ENCODE measurements around the gene PIP4K2C. TPM values are rescaled to one million over a fixed set of nuclear protein-coding genes. Genes with fewer than 3 reads are reported as not detected.

The PIP4K2C gene
- total and polyA plus RNA-seq, 2 of the 4 experiments (the other 2 are of a cell fraction) = 12.5 to 23.1 TPM

- TF ChIP-seq RAD21 (IDR thresholded peaks at IDR 0.05; ENCODE audit: low read length) = no peak
Observed at GRCh38 chr12:57627501-57628279, 36.7 kb downstream of the PIP4K2C start (continued).

DNA sequence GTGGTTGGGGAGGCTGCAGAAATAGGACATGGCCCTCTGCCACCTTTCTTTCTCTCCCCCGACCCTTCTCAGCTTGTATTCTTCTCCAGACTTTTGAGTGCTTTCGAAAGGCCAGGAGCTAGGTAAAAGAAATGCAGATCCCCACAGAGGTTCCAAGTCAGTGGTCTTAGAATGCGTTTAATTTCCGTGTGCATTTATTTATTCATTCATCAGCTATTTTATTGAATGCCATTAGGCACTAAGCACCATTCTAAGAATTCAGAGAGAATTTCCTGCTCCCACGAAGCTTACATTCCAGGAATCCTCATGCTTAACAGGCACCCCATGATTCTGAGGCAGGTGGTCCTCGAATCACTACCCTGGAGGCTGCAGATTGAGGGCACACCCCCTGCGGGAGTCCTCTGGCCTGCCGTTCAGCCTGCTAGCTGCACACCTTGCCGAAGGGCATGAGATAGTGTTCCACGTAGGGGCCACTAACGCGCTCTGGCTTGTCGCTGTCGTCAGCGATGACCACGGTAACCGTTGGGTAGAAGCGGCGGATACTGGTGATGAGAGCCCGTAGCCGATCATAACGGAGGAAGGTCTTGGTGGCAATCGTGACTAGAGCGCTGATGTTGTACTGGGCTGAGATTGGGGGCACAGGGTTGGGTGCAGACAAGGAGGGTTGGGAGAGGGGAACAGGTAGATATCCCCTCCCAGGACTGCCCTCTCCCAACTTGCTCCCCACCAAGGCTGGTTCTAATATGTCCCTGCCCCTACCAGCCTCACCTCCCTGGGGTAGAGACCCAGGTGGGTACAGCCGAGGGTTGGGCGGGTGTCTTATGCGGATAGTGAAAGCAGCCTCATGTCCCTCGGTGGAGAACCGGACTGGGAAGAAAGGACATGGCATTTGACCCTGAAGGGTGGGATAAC lies 37.5 kb downstream of the PIP4K2C start:
- Histone ChIP-seq H3K18ac (ENCODE audit: low read depth, low read length) (no peak overlapping the region), H2BK15ac (ENCODE audit: low read depth, low read length) (no peak overlapping the region), H3K14ac (replicated peaks; ENCODE audit: low read depth, low read length) (no peak overlapping the region), H3K4me2 (ENCODE audit: low read depth, low read length) (no peak overlapping the region), H3K23ac (ENCODE audit: low read depth, low read length) (no peak overlapping the region), H3K9me1 (ENCODE audit: insufficient read depth, low read length) (peaks cover 4% of the 10 kb centered on the region; the same call in 1 of the 2 replicates), H4K5ac (ENCODE audit: low read depth, low read length) (no peak overlapping the region), H2BK20ac (ENCODE audit: low read depth, low read length) (no peak overlapping the region), H3K9ac (ENCODE audit: low read depth, low read length) (no peak overlapping the region), H3K4me3 (ENCODE audit: insufficient read depth, low read depth, low read length) (no peak overlapping the region), H2AK5ac (ENCODE audit: low read depth, low read length) (no peak overlapping the region), H4K8ac (ENCODE audit: low read depth in 2 of 2, low read length in 2 of 2) (no peak overlapping the region), H3K36me3 (ENCODE audit: control insufficient read depth, insufficient read depth, low read length) (peaks cover 2% of the 10 kb centered on the region; the same call in 1 of the 2 replicates), H3K56ac (ENCODE audit: extremely low read depth, insufficient read depth, low read length) (no peak overlapping the region), H3K4me1 (ENCODE audit: control insufficient read depth, insufficient read depth, low read length) (peaks cover 2% of the 10 kb centered on the region; the same call in 1 of the 2 replicates), H3K27me3 (ENCODE audit: control insufficient read depth, insufficient read depth, low read length) (peaks cover 72% of the 10 kb centered on the region), H2AFZ (replicated peaks; ENCODE audit: low read length, poor library complexity) (peak overlapping the region; percentile 75), H3K4ac (ENCODE audit: low read depth, low read length) (no peak overlapping the region), H4K20me1 (ENCODE audit: insufficient read depth, low read length) (no peaks in the 10 kb centered on the region; the same call in 1 of the 2 replicates), H3K27ac (ENCODE audit: insufficient read depth, low read length) (no peak overlapping the region), H3K79me1 (ENCODE audit: low read depth in 1 of 2, low read length in 2 of 2) (no peaks in the 10 kb centered on the region), H2BK5ac (ENCODE audit: low read depth, low read length, poor library complexity, severe bottlenecking) (no peak overlapping the region), H4K91ac (ENCODE audit: insufficient read depth, low read depth, low read length) (no peak overlapping the region), H2BK120ac (ENCODE audit: low read depth, low read length) (no peak overlapping the region), H3K9me3 (ENCODE audit: control insufficient read depth, insufficient read depth, low read length) (no peaks in the 10 kb centered on the region), H2AK9ac (replicated peaks; ENCODE audit: low read depth, low read length, poor library complexity) (peak overlapping the region; percentile 55)
- POLR2A ChIA-PET (ENCODE audit: unreplicated experiment) = no interaction called here
- CTCF ChIA-PET = interaction anchor here (0.8 to 1.1 kb wide), 2 partner anchors 45 to 66 kb away, joined by 4 read pairs; partner anchors contain the start of gene OS9
- BruUV-seq (replicated peaks) = no TSS peak
- ATAC-seq (ENCODE audit: low read depth) (no peak), DNase-seq (no peak)
- dilution Hi-C loops (cut with HindIII; ENCODE audit: low sequenced_read_pairs, unreplicated experiment) = no loop called here
- intact Hi-C loops (cut with micrococcal nuclease) = no loop called here
- WGBS, 2 experiments (ENCODE audit: extremely low coverage in 2 of 2, insufficient read length in 1 of 2) = 59% methylated on average over 14 of the region's 29 CpGs; no CpG with 5 or more reads in 1 of the 2 experiments
- no peak for TF ChIP-seq POLR2A (IDR thresholded peaks at IDR 0.05; ENCODE audit: low read depth, low read length)
- TF ChIP-seq MAFK (IDR thresholded peaks at IDR 0.05; ENCODE audit: low read depth, low read length) = no peak
- TF ChIP-seq SMC3 (IDR thresholded peaks at IDR 0.05; ENCODE audit: low read depth, low read length) = no peak
- TF ChIP-seq MXI1 (IDR thresholded peaks at IDR 0.05; ENCODE audit: borderline replicate concordance, low read depth, low read length) = no peak
- TF ChIP-seq MAZ (IDR thresholded peaks at IDR 0.05; ENCODE audit: borderline replicate concordance, low read depth, low read length) = no peak
- TF ChIP-seq CHD1 (IDR thresholded peaks at IDR 0.05; ENCODE audit: low read depth, low read length) = no peak
- TF ChIP-seq CTCF (conservative IDR thresholded peaks at IDR 0.05; ENCODE audit: low read depth, low read length) = no peak
- no peak for TF ChIP-seq RAD21 (IDR thresholded peaks at IDR 0.05; ENCODE audit: low read length)
- no peak for TF ChIP-seq RCOR1 (IDR thresholded peaks at IDR 0.05; ENCODE audit: insufficient replicate concordance, low read length)
- TF ChIP-seq FOS (IDR thresholded peaks at IDR 0.05; ENCODE audit: low read depth, low read length) = no peak
- in situ Hi-C loops (cut with MboI; ENCODE audit: low sequenced_read_pairs) = no loop called here

Measured in IMR-90 (cell line).